Fibroblast of lung (primary cell): Measurements from ENCODE around the gene C11orf24.

Experiments used
- CTCF ChIP-seq, 2 donors: IDR thresholded peaks in 1 of 2; conservative IDR thresholded peaks in 1 of 2; 1 replicate in 1 of 2; 2 replicates in 1 of 2; pipeline ENCODE4 v1.5.1; 2011 to 2012; ENCODE audit warnings: low read length in 2 of 2, control low read depth in 1 of 2, inconsistent platforms in 1 of 2, low read depth in 1 of 2, mild to moderate bottlenecking in 1 of 2
- EZH2 ChIP-seq: IDR thresholded peaks from 2 replicates; pipeline ENCODE4 v1.5.1; 2012; ENCODE audit warnings: low read length, control low read depth, mild to moderate bottlenecking; ENCODE audit errors: missing control alignments

- TF ChIP-seq EZH2 (no peak), CTCF (conservative IDR thresholded peaks at IDR 0.05 in 1 of 2, IDR thresholded peaks at IDR 0.05 in 1 of 2; ENCODE audit: low read depth in 1 of 2, low read length in 2 of 2) (no peak)
These were observed 16.2 kb downstream of the C11orf24 start for GRCh38 chr11:68255526-68255925.
